ENCODE results near the gene SLC44A5.

Gene SLC44A5

GRCh38 chr1:75392278-75392677, 218.6 kb downstream of the SLC44A5 start:
- TF ChIP-seq EGR1 (IDR thresholded peaks at IDR 0.05): no peak
- no peak for TF ChIP-seq TAF1 (IDR thresholded peaks at IDR 0.05; ENCODE audit: low read depth)
- TF ChIP-seq YY1 (IDR thresholded peaks at IDR 0.05; ENCODE audit: low read depth): no peak
- TF ChIP-seq CEBPB (IDR thresholded peaks at IDR 0.05): no peak
- no peak for TF ChIP-seq TEAD4 (IDR thresholded peaks at IDR 0.05)
- TF ChIP-seq EP300 (IDR thresholded peaks at IDR 0.05; ENCODE audit: borderline replicate concordance): no peak
- TF ChIP-seq ZBTB7A (IDR thresholded peaks at IDR 0.05; ENCODE audit: low read depth): no peak

- TF ChIP-seq CEBPB (IDR thresholded peaks at IDR 0.05) (no peak), TEAD4 (IDR thresholded peaks at IDR 0.05) (no peak), TCF12 (IDR thresholded peaks at IDR 0.05; ENCODE audit: low read depth) (no peak), EGR1 (IDR thresholded peaks at IDR 0.05) (no peak), REST (IDR thresholded peaks at IDR 0.05; ENCODE audit: low read depth) (no peak), CREB1 (IDR thresholded peaks at IDR 0.05; ENCODE audit: low read depth) (no peak), USF1 (IDR thresholded peaks at IDR 0.05) (no peak), EP300 (IDR thresholded peaks at IDR 0.05; ENCODE audit: borderline replicate concordance) (no peak), MAX (IDR thresholded peaks at IDR 0.05) (no peak), ZBTB7A (IDR thresholded peaks at IDR 0.05; ENCODE audit: low read depth) (no peak), RAD21 (IDR thresholded peaks at IDR 0.05; ENCODE audit: low read depth) (no peak), YY1 (IDR thresholded peaks at IDR 0.05; ENCODE audit: low read depth) (no peak), NFIC (IDR thresholded peaks at IDR 0.05) (no peak), TAF1 (IDR thresholded peaks at IDR 0.05; ENCODE audit: low read depth) (no peak), FOXM1 (IDR thresholded peaks at IDR 0.05; ENCODE audit: borderline replicate concordance, low read depth) (no peak)
Measured at GRCh38 chr1:75373542-75374159, 237.3 kb downstream of the SLC44A5 start.

GRCh38 chr1:75366595-75366994, 244.3 kb downstream of the SLC44A5 start:
- no peak for TF ChIP-seq FOXM1 (IDR thresholded peaks at IDR 0.05; ENCODE audit: borderline replicate concordance, low read depth)
- TF ChIP-seq RAD21 (IDR thresholded peaks at IDR 0.05; ENCODE audit: low read depth): no peak
- TF ChIP-seq TAF1 (IDR thresholded peaks at IDR 0.05; ENCODE audit: low read depth): no peak
- TF ChIP-seq TCF12 (IDR thresholded peaks at IDR 0.05; ENCODE audit: low read depth): no peak
- TF ChIP-seq EGR1 (IDR thresholded peaks at IDR 0.05): no peak
- TF ChIP-seq EP300 (IDR thresholded peaks at IDR 0.05; ENCODE audit: borderline replicate concordance): no peak
- no peak for TF ChIP-seq CEBPB (IDR thresholded peaks at IDR 0.05)
- TF ChIP-seq CREB1 (IDR thresholded peaks at IDR 0.05; ENCODE audit: low read depth): no peak
- TF ChIP-seq YY1 (IDR thresholded peaks at IDR 0.05; ENCODE audit: low read depth): no peak
- TF ChIP-seq ZBTB7A (IDR thresholded peaks at IDR 0.05; ENCODE audit: low read depth): no peak
- TF ChIP-seq MAX (IDR thresholded peaks at IDR 0.05): no peak
- no peak for TF ChIP-seq NFIC (IDR thresholded peaks at IDR 0.05)
- no peak for TF ChIP-seq TEAD4 (IDR thresholded peaks at IDR 0.05)
- TF ChIP-seq REST (IDR thresholded peaks at IDR 0.05; ENCODE audit: low read depth): no peak
- no peak for TF ChIP-seq USF1 (IDR thresholded peaks at IDR 0.05)

GRCh38 chr1:75361260-75361659, 249.7 kb downstream of the SLC44A5 start:
- TF ChIP-seq CEBPB (IDR thresholded peaks at IDR 0.05) (no peak), YY1 (IDR thresholded peaks at IDR 0.05; ENCODE audit: low read depth) (no peak), NFIC (IDR thresholded peaks at IDR 0.05) (no peak), TCF12 (IDR thresholded peaks at IDR 0.05; ENCODE audit: low read depth) (no peak), EGR1 (IDR thresholded peaks at IDR 0.05) (no peak), REST (IDR thresholded peaks at IDR 0.05; ENCODE audit: low read depth) (no peak), EP300 (IDR thresholded peaks at IDR 0.05; ENCODE audit: borderline replicate concordance) (no peak), ZBTB7A (IDR thresholded peaks at IDR 0.05; ENCODE audit: low read depth) (no peak), MAX (IDR thresholded peaks at IDR 0.05) (no peak), TAF1 (IDR thresholded peaks at IDR 0.05; ENCODE audit: low read depth) (no peak), TEAD4 (IDR thresholded peaks at IDR 0.05) (no peak), USF1 (IDR thresholded peaks at IDR 0.05) (no peak), RAD21 (IDR thresholded peaks at IDR 0.05; ENCODE audit: low read depth) (no peak), FOXM1 (IDR thresholded peaks at IDR 0.05; ENCODE audit: borderline replicate concordance, low read depth) (no peak), CREB1 (IDR thresholded peaks at IDR 0.05; ENCODE audit: low read depth) (no peak)

Data from Ishikawa (cell line).